HG03159 (cell line): ENCODE measurements around the gene EXOC3L4.
"Not testable (repeated sequence)": the region's sequence is repeated elsewhere in the genome, so short reads cannot be mapped to it uniquely, and the experiment has no call there.

Experiments
- ATAC-seq: cut with Tn5 transposase; IDR thresholded peaks from one replicate; pipeline ENCODE4 v1.9.1; 2021; ENCODE audit warnings: mild to moderate bottlenecking, moderate library complexity; ENCODE audit not compliant: unreplicated experiment

Gene EXOC3L4

DNA sequence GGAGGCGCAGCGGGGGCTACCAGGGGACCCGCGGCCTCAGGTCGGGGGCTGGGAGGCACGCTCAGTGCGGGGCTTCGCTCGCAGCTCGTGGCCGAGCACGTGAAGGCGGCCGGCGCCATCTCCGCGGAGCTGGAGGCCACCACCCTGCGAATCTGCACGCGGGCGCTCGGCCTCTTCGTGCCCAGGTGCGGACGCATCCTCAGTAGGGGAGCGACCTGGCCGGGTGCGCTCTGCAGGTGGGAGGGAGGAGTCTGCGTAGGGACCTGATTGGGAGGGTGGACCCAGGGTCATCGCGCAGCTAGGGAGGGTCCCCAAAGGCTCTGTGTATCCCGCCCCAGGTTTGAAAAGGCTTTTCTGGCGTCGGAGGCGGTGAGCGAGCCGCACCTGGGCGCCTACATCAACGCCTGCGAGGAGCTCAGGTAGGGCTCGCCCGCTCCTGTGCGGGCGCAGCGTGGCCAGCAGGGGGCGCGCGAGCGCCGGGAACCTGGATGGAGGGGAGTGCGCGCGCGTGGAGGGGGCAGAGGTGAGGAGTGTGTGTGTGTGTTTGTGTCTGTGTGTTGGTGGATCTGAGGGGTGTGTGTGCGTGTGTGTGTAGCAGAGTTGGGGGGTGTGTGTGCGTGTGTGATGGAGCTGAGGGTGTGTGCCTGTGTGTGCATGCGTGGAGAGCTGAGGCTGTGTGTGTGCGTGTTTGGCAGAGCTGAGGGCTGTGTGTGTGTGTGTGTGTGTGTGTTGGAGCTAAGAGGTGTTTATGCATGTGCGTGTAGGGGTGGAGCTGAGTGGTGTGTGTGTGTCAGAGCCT, 10.3 kb downstream of the EXOC3L4 start:
- ATAC-seq, result no peak

DNA sequence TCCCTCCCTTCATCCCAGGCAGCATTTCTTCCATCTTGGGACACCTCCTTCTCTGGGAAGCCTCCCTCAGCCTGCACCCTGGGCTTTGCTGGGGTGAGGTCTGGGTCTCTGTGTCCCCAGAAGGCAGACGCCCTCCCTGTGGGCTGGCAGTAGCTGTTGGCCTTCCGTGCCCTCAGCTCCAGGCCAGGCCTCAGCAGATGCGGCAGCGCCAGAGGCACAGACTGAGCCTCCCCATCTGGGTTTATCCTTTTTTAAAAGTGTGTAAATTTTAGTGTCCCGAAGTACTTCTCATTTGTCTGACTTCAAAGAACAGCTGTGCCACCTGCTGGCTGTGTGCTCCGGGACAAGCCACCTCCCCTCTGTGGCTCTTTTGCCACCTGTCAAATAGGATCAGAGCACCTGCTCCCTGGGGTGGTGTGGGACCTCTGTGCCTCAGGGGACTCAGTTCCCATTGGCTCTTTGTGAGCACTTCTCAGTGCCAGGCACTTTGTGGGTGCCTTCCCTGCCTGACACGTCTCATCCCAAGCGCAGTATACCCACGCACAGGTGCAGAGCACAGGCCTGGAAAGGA, 11.1 kb downstream of the EXOC3L4 start:
- no peak for ATAC-seq

DNA sequence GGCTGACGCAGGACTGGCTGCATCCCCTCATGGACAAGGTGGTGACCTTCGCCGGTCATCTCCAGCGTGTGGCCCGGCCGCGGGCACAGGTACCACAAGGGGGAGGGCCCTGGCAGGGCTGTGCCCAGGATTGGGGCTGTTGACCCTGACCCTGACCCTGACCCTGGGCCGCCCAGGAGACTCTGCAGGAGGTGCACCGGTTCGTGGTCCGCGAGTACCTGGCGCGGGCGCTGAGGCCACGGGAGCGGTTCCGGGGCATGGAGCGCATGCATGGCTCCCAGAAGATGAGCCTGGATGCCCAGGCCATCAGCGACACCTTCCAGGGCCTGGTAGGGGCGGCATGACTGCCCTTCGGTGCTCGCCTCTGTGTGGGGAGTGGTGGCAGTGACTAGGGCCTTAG, 12.9 kb downstream of the EXOC3L4 start:
- ATAC-seq, result no peak

DNA sequence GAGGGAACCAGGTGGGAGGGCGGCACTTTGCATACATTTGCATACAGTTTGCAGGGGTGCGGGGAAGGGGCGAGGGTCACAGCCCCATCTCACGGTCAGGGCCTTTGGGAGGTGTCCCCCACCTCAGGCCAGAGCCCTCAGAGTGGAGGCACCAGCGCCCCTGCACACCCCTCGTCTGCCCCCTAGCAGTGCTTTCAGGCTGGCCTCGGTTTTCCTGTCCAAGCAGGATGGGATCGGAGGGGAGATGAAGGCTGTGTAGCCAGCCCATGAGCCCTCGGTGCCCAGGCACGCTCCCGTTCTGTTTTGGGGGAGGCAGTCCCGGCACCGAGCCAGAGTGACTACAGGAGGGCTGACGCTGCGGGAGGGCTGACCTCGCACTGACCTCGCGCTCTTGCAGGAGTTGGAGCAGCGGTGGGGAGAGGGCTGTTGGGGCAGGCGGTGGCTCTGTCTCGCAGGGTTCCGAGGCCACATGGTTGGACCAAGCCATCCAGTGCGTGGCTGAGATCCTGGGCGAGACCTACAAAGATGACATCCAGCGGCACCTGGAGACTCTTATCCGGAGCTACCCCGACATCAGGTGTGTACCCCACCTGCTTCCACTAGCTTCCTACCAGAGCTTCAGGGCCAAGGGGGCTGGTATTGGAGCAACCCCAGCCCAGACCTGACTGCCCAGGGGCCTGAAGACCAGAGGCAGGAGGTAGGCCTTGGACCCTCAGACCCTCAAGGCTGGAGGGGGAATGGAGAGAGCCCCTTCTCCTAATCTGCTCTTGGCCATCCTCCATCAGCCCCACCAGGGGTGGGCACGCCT, 13.6 kb downstream of the EXOC3L4 start:
- no peak for ATAC-seq

DNA sequence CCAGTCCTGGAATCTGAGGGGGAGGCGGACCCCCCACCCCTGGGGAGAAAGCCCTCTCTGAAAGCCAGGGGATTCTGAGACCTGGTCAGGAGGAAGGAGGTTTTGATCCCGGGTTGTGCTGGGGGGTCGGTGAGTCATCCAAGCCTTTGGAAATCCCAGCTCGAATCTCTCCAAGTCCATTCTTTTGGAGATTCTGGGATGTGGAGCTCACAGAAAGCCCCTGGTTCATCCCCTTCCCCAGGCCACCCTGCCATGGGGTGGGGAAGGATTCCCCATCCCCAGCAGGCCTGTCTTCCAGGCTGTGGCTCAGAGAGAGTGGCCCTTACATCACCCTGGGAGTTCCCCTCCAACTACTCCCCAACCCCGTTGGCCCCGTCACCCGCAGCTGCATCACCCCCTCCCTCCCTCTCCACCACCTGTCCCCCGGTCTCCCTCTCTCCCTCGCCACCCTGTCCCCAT, 14.3 kb downstream of the EXOC3L4 start:
- ATAC-seq, result no peak

DNA sequence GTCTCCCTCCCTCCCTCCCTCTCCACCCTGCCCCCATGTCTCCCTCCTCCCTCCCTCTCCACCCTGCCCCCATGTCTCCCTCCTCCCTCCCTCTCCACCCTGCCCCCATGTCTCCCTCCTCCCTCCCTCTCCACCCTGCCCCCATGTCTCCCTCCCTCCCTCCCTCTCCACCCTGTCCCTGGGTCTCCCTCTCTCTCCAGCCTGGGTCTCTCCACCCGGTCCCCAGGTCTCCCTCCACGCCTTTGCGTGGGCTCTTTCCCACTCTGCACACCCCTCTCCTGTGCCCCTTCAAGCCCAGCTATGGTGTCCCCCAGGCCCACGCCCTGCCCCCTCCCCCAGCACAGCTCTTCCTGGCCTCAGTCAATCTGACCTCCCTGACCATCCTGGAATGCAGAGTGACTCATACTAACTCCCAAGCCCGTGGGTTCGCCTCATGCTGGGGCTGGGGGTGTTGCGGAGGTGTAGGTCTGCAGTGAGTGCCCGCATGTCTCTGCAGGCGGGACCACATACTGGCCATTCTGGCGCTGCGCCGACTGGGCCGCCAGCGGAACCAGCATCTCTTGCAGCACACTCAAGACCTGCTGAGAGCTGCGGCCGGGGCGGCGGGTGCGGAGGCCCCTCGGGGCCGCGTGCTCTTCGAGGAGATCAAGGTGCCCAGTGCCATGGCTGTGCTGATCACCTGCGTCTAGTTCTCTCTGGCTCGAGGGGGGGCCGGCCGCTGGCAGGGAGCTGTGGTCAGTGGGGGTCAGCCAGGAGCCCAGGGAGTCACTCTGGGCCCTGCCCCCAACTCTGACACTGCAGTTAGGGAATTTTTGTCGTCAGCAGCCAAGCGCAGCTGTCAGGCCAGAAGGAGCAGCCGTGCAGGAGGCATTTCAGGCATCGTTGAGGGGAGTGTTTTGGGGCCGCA, 15.3 kb downstream of the EXOC3L4 start:
- ATAC-seq, result no peak

DNA sequence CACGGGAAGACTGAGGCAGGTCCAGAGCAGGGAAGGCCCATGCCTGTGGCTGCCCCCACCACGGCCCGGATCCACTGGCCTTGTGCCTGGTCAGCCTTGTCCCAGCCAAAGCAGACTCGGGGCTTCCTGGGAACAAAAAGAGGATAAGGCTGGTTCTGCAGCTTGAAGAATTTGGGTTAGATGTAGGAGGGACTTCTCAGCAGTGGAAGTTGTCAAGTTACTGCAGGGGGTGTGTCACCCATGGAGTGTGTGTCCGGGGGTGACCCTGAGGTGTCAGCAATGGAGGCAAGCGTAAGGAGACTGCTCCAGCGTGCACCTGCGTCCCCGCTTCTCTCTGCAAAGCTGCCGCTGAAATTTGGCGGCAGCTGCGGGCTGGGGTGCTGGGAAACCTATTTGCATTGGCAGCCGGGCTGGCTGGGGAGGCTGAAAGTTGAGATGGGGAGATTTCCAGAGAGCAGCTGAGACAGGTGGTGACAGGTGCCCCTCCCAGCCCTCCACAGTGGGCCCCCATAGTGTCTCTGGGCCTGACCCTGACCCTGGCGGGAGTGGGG, 16.2 kb downstream of the EXOC3L4 start:
- ATAC-seq, result no peak

DNA sequence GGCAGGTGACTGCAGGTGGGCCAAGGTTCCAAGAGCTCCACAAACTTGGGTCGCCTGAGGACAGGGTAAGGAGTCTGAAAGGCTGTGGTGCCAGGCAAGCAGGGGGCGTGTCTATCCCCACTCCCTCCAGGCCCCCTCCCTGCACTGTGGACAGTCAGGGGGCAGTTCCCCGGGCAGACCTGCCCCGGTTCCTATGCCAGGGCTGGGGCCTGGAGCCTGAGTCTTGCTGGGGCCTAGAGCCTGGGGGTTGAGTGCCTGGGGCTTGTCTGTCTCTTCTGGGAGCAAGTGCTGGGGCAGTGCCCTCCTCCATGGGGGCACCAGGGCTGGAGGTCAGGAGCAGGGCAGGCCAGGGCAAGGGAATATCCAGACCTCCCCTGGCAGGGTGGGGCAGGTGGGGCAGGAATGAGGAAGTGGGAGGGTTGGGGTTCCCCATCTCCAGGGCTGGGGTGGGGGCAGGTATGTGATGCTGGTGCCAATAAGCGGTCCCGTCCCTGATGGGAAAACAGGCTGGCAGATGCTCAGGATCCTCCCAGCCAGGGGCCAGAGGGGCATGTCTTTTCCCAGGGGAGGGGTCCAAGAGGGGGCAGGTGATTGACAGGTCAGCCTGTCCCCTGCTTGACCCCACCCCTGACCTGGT, 16.8 kb downstream of the EXOC3L4 start:
- ATAC-seq, result no peak

DNA sequence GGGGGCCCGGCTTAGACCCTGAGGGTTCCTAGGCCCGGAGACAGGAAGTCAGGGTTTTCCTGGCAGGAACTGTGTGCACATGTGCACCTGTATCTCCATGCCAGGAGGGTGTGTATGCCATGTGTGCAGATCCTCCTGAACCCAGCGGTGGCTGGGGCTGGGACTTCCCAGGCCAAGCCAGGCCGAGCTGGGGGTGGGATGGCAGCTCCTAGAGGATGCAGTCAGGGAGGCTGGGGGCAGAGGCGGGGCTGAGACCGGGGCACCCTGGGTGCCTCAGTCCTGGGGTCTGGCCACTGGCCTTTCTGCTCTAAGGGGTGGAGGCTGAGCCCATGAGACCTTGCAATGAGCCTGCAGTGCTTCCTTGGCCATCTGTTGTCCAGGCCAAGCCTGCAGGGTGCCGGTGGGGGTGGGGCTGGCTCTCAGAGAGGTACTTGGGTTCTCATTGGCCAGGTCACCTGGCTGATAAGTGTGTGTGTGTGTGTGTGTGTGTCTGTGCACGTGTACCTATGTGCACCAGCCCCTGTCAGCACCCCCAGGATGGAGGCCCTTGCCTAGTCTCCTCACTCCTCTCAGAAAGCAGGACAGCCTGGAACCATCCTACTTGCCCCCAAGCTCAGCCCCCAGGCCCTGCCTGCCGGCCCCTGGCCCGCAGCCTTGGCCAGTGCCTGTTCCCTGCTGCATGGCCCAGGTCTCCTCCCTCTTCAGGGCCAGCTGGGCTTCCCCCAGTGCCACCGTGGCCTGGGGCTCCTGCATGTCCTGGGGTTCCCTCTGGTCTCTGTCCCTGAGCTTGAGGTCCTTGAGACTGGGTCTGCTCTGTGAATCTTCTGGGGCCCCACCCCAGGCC, 18.1 kb downstream of the EXOC3L4 start:
- no peak for ATAC-seq

DNA sequence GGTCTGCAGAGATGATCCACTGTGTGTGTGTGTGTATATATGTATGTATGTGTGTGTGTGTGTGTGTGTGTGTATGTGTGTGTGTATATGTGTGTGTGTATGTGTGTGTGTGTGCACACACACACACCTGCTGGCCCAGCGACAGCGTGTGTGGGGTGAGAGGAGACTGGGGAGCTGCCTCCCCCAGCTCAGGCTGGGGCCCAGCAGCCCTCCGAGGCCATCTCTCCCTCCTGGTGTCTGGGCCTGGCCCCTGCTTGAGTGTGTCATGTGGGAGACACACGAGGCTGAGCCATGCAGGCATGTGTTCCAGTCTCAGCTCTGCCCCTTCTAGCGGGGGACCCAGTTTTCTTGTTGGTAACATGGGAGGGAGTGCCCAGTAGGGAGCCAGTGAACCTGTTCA, 18.8 kb downstream of the EXOC3L4 start:
- no peak for ATAC-seq

DNA sequence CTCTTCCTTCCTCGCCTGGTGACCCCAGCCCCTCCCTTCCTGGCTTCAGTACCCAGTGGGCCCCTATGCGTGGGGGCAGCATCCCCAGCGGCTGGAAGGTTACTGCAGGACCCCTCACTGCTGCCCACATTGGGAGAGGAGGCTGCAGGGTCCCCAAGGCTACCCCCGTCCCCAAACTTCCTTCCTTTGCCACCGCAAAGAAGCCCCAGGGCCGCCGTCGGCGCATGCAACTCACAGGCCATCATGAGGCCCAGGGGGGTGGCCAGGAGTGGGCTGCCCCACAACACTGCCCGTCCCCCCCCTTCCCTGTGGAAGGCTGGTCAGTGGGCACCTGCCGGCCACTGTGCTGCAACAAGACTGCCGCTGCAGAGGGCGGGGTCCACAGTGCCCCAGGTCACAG, 19.2 kb downstream of the EXOC3L4 start:
- ATAC-seq, result no peak

DNA sequence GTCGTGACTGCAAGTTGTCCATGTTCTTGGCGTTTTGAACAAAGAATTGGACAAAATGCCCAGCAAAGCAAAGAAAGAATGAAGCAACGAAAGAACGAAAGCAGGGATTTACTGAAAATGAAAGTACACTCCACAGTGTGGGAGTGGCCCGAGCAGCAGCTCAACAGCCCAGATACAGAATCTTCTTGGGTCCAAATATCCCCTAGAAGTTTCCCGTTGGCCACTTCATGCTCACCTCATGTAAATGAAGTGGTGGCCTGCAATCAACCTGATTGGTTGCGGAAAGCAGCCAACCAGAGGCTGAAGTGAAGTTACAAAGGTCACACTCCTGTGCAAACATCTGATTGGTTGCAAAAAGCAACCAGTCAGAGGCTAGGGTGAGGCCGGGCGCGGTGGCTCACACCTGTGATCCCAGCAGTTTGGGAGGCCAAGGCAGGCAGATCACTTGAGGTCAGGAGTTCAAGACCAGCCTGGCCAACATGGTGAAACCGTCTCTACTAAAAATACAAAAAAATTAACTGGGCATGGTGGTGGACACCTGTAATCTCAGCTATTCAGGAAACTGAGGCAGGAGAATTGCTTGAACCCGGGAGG, 20.7 kb downstream of the EXOC3L4 start:
- ATAC-seq, result not testable (repeated sequence)

DNA sequence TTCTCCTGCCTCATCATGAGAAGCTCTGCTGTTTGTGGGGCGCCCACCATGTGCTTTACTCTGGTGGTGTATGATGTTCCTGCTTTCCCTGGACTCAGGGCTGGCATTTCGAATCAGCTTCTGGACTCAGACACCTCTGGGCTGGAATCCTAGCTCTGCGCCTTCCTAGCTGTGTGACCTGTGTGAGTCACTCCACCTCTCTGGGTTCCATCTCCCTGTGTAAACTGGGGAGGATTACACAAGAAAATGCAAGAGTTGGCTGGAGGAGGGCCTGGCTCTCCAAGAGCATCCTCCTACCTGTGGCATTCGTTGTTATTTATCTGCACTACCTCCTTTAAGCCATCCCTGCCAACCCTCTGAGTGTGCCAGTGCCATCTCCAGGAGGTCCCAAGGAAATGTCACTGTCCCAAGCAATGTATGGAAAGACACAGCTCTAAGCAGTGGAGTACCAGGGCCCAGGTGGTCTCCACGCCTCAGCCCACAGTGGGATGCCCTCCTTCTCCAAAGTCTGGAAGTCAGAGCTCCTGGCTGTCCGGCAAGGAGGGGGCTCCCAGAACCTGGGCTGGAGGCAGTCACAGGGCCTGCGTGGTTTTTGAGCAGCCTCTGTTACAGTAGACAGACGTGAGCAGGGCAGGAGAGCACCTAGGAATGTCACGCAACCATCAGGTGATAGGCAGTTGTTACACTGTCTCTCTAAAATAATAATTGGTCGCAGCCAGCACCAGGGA, 21.5 kb downstream of the EXOC3L4 start:
- no peak for ATAC-seq

DNA sequence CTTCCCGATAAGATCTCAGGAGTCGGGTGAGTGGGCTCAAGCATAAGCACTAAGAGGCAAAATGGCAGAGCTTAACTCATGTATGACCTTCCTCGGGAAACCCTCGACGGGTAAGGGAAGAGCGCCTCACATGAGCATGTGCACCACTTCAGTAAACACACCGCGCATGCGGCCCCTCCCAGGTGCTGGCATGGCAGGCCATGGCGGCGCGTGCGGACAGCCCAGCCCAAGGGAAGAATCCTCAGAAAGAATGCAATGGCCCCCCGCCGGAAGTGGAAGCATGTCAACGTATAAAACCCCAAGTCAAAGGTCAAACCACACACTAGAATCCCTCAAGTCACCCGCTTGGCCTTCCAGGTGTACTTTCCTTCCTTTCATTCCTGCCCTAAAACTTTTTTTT, 22.1 kb downstream of the EXOC3L4 start:
- ATAC-seq, result no peak

DNA sequence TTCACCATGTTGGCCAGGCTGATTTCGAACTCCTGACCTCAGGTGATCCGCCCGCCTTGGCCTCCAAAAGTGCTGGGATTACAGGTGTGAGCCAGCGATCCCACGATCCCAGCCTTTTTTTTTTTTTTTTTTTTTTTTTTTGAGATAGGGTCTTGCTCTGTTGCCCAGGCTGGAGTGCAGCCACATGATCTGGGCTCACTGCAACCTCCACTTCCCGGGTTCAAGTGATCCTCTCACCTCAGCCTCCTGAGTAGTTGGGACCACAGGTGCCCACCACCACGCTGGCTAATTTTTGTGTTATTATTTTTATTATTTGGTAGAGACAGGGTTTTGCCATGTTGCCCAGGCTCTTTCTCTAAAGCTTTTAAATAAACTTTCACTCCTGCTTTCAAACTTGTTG, 23.0 kb downstream of the EXOC3L4 start:
- ATAC-seq, result not testable (repeated sequence)

DNA sequence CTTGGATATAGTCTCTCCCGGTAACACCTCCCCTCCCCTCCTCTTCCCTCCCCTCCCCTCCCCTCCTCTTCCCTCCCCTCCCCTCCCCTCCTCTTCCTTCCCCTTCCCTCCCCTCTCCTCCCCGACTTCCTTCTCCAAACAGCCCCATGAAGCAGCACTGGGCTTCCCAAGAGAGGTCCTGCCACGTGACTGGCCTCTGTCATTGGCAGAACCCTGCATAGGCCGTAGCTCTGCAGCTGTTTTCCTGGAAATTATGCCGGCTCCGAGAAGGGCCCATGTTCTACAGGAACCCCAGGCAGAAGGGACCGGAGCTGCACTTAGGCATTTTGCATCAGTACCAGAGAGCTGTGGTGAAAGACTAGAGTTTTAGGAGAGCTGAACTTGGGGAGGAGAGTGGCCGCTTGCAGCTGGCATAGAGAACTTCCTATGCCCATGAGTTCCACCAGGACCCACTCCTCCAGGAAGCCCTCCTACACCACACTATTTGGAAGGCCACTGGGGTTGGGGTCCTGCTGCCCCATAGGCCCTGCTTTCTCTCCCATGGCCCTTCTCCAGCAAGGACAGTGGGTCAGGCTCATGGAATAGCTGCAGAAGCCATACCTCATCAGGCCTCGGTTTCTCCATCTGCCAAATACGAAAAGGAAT, 23.6 kb downstream of the EXOC3L4 start:
- no peak for ATAC-seq

DNA sequence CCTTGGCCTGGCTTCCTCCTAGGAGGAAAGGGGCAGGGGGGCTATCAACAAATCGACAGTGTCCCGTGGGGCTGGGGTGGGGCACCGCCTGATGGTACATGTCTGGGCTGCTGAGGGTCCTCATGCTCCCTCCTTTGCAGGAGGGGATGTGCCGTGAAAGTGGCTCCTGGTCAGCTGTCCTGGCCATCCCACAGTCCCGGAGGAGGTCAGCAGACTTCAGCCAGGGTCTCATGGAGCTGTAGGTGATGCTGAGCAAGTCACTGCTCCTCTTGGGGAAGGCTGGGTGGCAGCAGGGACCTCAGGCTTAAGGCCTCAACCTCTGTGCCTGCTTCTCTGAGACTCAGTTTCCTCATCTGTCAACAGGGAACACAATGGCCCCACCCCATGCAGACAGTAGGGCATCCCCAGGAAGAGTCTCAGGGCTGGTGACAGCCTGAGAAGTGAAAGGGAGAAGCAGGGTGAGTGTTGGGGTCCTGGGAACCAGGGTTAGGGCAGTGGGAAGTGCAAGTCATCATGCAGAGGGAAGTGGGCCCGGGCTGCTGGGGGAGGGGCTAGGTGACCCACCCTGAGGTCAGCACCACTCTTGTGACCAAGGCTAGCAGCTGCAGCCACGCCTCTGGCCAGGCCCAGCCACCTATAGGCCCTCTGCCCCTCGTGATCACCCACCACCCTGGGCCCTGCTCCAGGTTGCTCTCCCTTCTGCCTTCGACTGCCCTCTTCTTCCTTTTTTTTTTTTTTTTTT, 24.3 kb downstream of the EXOC3L4 start:
- ATAC-seq, result no peak
